Caco-2 (cell line): Measurements from ENCODE around the gene UGT8. TPM values are rescaled to one million over a fixed set of nuclear protein-coding genes. Genes with fewer than 3 reads are reported as not detected.

Source experiments
- BruUV-seq: library from RNA; stranded (reverse); fragments of 400-500 nt; replicated peaks from 2 replicates; lab custom pipeline; 2021; lab: Mats Ljungman, UMichigan
- CTCF ChIA-PET: fragments of 300-600 bp; sonication (Branson Sonifier 250); formaldehyde crosslinking; loops from one replicate; lab custom pipeline; 2022; ENCODE audit warnings: antibody characterized with exemption; lab: Charles Lee
- POLR2A ChIA-PET: fragments of 300-600 bp; sonication (Branson Sonifier 250); formaldehyde crosslinking; loops from one replicate; lab custom pipeline; 2022; ENCODE audit warnings: antibody characterized with exemption; lab: Charles Lee
- DNase-seq, 2 experiments: peaks; one replicate each; pipeline versions ENCODE4 v3.0.0 to v3.0.0-alpha.2; 2020 to 2022
- H3K27me3 ChIP-seq: replicated peaks from 2 replicates; pipeline ENCODE4 v1.6.0; 2011; ENCODE audit warnings: low read length; ENCODE audit not compliant: control insufficient read depth, insufficient read depth
- H3K36me3 ChIP-seq: 2 replicates; pipeline ENCODE4 v1.5.1; 2011; ENCODE audit warnings: low read length; ENCODE audit not compliant: control insufficient read depth, insufficient read depth
- H3K4me1 ChIP-seq: fragments of 250-450 bp; sonication (Bioruptor Pico); 2 replicates; pipeline ENCODE4 v1.5.1; 2020; ENCODE audit warnings: mild to moderate bottlenecking
- H3K4me3 ChIP-seq: 2 replicates; pipeline ENCODE4 v1.5.1; 2011; ENCODE audit warnings: low read depth, mild to moderate bottlenecking, control low read depth, low read length
- H3K9me3 ChIP-seq: fragments of 250-450 bp; sonication (Bioruptor Pico); 2 replicates; pipeline ENCODE4 v1.5.1; 2020; ENCODE audit warnings: mild to moderate bottlenecking, moderate library complexity
- H3K27ac Mint-ChIP-seq: one replicate; pipeline ENCODE4 v1.8.0; 2022; ENCODE audit warnings: mixed read lengths; ENCODE audit not compliant: unreplicated experiment
- H3K27me3 Mint-ChIP-seq: one replicate; pipeline ENCODE4 v1.8.0; 2022; ENCODE audit warnings: mixed read lengths; ENCODE audit not compliant: insufficient read depth, unreplicated experiment
- H3K36me3 Mint-ChIP-seq: one replicate; pipeline ENCODE4 v1.8.0; 2022; ENCODE audit warnings: mild to moderate bottlenecking, mixed read lengths; ENCODE audit not compliant: insufficient read depth, unreplicated experiment
- H3K4me1 Mint-ChIP-seq: one replicate; pipeline ENCODE4 v1.8.0; 2022; ENCODE audit warnings: low read depth, mixed read lengths; ENCODE audit not compliant: unreplicated experiment
- H3K4me3 Mint-ChIP-seq: one replicate; pipeline ENCODE4 v1.8.0; 2022; ENCODE audit warnings: mild to moderate bottlenecking, moderate library complexity, mixed read lengths; ENCODE audit not compliant: unreplicated experiment
- H3K9me3 Mint-ChIP-seq: one replicate; pipeline ENCODE4 v1.8.0; 2022; ENCODE audit warnings: mixed read lengths; ENCODE audit not compliant: unreplicated experiment
- CTCF ChIP-seq, 2 experiments: fragments of 200-600 bp in 1 of 2; IDR thresholded peaks; 1 replicate in 1 of 2; 2 replicates in 1 of 2; pipeline versions ENCODE4 v1.5.1 to v1.8.0; 2011 to 2022; ENCODE audit warnings: antibody characterized with exemption in 1 of 2, control low read depth in 1 of 2, inconsistent platforms in 1 of 2, low read depth in 1 of 2, low read length in 1 of 2, mild to moderate bottlenecking in 1 of 2, moderate library complexity in 1 of 2; ENCODE audit not compliant: insufficient read depth in 1 of 2, severe bottlenecking in 1 of 2, unreplicated experiment in 1 of 2
- intact Hi-C: fragments of 100-400 bp; cut with micrococcal nuclease; formaldehyde crosslinking; loops from one replicate; pipeline ENCODE4 v1.10.0; 2022; ENCODE audit not compliant: unreplicated experiment
- total RNA-seq: library from RNA; stranded (reverse); gene quantifications from 2 replicates; pipeline ENCODE4 v1.2.3, GENCODE V29; 2022

The UGT8 gene
- total RNA-seq, 1 experiment from 2014 or later = 11.9 TPM

DNA sequence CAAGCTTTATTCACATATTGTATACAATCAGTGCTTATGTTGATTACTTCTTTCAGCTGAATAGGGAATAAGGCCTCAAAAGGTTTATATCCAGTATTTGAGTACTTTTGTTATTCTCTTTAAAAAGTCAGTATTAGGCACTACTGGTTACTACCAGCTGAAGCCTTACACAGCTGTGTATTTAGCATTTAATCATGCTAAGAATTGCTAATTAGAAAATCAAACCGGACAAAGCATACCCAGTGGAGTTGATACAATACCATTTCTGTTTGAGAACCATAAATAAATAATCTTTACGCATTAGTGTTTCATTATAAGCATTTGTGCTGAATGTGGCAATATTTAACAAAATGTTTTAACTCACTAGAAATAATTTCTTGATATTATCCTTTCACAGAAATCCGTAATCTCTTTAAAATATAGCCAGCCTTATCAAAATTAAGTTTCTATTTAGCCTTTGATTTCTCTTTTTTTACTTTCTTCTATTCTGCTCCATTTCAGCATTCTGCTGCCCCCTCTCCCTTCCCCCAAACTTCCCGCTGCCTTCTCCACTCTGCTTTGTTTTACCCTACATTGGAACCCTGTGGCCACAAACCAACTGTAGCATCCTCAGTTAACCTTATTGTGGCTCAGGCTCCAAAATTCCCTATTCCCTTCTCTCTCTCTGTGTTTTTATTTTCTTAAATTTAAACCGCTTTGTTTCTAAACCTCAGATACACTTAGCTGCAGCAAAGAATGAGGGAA, 37.8 kb downstream of the UGT8 start:
- Mint-ChIP-seq H3K36me3 (peaks cover 5% of the 10 kb centered on the region), H3K9me3 (no peaks in the 10 kb centered on the region), H3K27me3 (no peaks in the 10 kb centered on the region), H3K27ac (no peak overlapping the region), H3K4me3 (no peak overlapping the region), H3K4me1 (no peaks in the 10 kb centered on the region)
- ChIA-PET CTCF (no interaction called here), POLR2A (no interaction called here)
- intact Hi-C loops = no loop called here
- Histone ChIP-seq H3K9me3 (no peaks in the 10 kb centered on the region), H3K4me3 (no peak overlapping the region), H3K27me3 (no peaks in the 10 kb centered on the region), H3K36me3 (no peaks in the 10 kb centered on the region), H3K4me1 (no peaks in the 10 kb centered on the region)
- no peak for DNase-seq
- BruUV-seq = no TSS peak
- no peak for TF ChIP-seq CTCF (IDR thresholded peaks at IDR 0.05; ENCODE audit: insufficient read depth in 1 of 2, low read depth in 1 of 2, low read length in 1 of 2, severe bottlenecking in 1 of 2, unreplicated experiment in 1 of 2)

DNA sequence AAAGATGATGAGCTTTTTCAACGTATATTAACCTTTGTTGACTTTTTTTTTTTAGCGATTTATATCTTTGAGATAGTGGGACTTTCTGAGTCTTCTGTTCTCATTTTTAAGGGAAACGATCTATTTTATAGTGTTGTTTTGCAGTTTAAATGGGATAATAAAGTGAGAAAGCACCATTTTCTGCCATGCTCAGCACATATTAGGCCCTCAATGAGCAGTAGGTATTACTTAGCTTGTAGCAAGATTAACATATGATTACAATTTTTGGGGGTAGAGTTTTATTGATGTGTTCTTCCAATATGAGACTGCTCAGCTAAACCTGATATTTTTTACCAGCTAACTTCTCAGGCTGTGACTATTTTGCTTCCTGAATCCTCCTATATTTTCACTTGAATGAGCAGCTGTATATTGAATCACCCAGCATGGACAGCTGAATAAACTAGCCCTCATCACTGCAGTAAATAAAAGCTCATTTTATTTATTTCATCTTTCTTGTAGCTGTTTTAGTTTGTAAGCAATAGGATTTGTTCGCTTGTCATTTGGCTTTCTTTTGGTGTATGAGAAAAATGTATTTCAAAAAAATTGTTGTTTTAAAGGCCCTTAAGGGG, 43.7 kb downstream of the UGT8 start:
- Histone ChIP-seq H3K36me3 (no peaks in the 10 kb centered on the region), H3K4me3 (no peak overlapping the region), H3K9me3 (no peaks in the 10 kb centered on the region), H3K4me1 (no peaks in the 10 kb centered on the region), H3K27me3 (no peaks in the 10 kb centered on the region)
- ChIA-PET CTCF (no interaction called here), POLR2A (no interaction called here)
- no peak for DNase-seq
- intact Hi-C loops = no loop called here
- no peaks in the 10 kb centered on the region for H3K9me3 Mint-ChIP-seq
- H3K27ac Mint-ChIP-seq = no peak overlapping the region
- no peak overlapping the region for H3K4me3 Mint-ChIP-seq
- BruUV-seq = no TSS peak
- H3K36me3 Mint-ChIP-seq = no peaks in the 10 kb centered on the region
- no peaks in the 10 kb centered on the region for H3K27me3 Mint-ChIP-seq
- H3K4me1 Mint-ChIP-seq = peaks cover 20% of the 10 kb centered on the region
- no peak for TF ChIP-seq CTCF (IDR thresholded peaks at IDR 0.05; ENCODE audit: insufficient read depth in 1 of 2, low read depth in 1 of 2, low read length in 1 of 2, severe bottlenecking in 1 of 2, unreplicated experiment in 1 of 2)

GRCh38 chr4:114649908-114650307, 51.3 kb downstream of the UGT8 start:
- Mint-ChIP-seq H3K27me3 (no peaks in the 10 kb centered on the region), H3K4me1 (peaks cover 17% of the 10 kb centered on the region), H3K36me3 (no peaks in the 10 kb centered on the region), H3K4me3 (no peak overlapping the region), H3K27ac (no peak overlapping the region), H3K9me3 (no peaks in the 10 kb centered on the region)
- H3K36me3 ChIP-seq = no peaks in the 10 kb centered on the region
- BruUV-seq = no TSS peak
- CTCF ChIA-PET = no interaction called here
- no peak for TF ChIP-seq CTCF (IDR thresholded peaks at IDR 0.05; ENCODE audit: insufficient read depth in 1 of 2, low read depth in 1 of 2, low read length in 1 of 2, severe bottlenecking in 1 of 2, unreplicated experiment in 1 of 2)
- peaks cover 11% of the 10 kb centered on the region; the same call in 1 of the 2 replicates for H3K4me1 ChIP-seq
- H3K4me3 ChIP-seq = no peak overlapping the region
- intact Hi-C loops = no loop called here
- H3K27me3 ChIP-seq = no peaks in the 10 kb centered on the region
- no peak for DNase-seq
- H3K9me3 ChIP-seq = no peaks in the 10 kb centered on the region
- POLR2A ChIA-PET = no interaction called here
